Lower lobe of right lung (tissue), 2 donors: ENCODE data around the gene TSR1. TPM values are rescaled to one million over a fixed set of nuclear protein-coding genes. Genes with fewer than 3 reads are reported as not detected.

Experiments used
- ATAC-seq, 2 donors: fragments of 200-7000 bp; cut with Tn5 transposase; one replicate each; pipeline ENCODE4 v1.9.1; 2020 to 2022; ENCODE audit warnings: mild to moderate bottlenecking in 2 of 2, moderate library complexity in 2 of 2
- DNase-seq: peaks from one replicate; pipeline ENCODE4 v3.0.0-alpha.2; 2020
- H3K27ac ChIP-seq: fragments of 200-600 bp; one replicate; pipeline ENCODE4 v1.8.0; 2022
- H3K27me3 ChIP-seq: fragments of 200-600 bp; one replicate; pipeline ENCODE4 v1.8.0; 2022; ENCODE audit warnings: low read depth
- H3K36me3 ChIP-seq: fragments of 200-600 bp; one replicate; pipeline ENCODE4 v1.8.0; 2022; ENCODE audit warnings: mild to moderate bottlenecking
- H3K4me1 ChIP-seq: fragments of 200-600 bp; one replicate; pipeline ENCODE4 v1.8.0; 2022
- H3K4me3 ChIP-seq: fragments of 200-600 bp; one replicate; pipeline ENCODE4 v1.8.0; 2022; ENCODE audit warnings: mild to moderate bottlenecking
- H3K9me3 ChIP-seq: fragments of 200-600 bp; one replicate; pipeline ENCODE4 v1.8.0; 2022
- CTCF ChIP-seq: fragments of 200-600 bp; IDR thresholded peaks from one replicate; pipeline ENCODE4 v1.8.0; 2022; ENCODE audit warnings: antibody characterized with exemption, mild to moderate bottlenecking
- intact Hi-C: fragments of 100-400 bp; cut with DNase I; formaldehyde crosslinking; loops from one replicate; pipeline ENCODE4 v1.11.0; 2022
- long read RNA-seq: library from polyadenylated mRNA; unstranded; transcript quantifications from one replicate; pipeline ENCODE4 v2.0.0, GENCODE V29; 2021
- total RNA-seq: library from RNA; stranded (reverse); fragmentation: NEBNext Ultra II Directional; extraction: Animal tissue kit (Norgen Biotek cat#: 25700); gene quantifications from one replicate; pipeline ENCODE4 v1.2.1, GENCODE V29; 2021
- donor health status: DM: no; HTN: yes; CAD: no; lungs with severe emphysema.

Gene TSR1
- 18.8 TPM for total RNA-seq
- long read RNA-seq, full-length matches to known transcripts = 31 of 37 reads
- long read RNA-seq, partial matches to known transcripts = 2 of 37 reads
- long read RNA-seq, other reads (novel, unspliced or antisense) = 4 of 37 reads

- intact Hi-C loops = no loop called here
- ATAC-seq = peak; percentile 97
These were observed at the start of gene TSR1 for GRCh38 chr17:2336215-2336851. TSR1 (minus strand) TSS chr17:2336457; CDS start chr17:2336427, 30 bp downstream.

DNA sequence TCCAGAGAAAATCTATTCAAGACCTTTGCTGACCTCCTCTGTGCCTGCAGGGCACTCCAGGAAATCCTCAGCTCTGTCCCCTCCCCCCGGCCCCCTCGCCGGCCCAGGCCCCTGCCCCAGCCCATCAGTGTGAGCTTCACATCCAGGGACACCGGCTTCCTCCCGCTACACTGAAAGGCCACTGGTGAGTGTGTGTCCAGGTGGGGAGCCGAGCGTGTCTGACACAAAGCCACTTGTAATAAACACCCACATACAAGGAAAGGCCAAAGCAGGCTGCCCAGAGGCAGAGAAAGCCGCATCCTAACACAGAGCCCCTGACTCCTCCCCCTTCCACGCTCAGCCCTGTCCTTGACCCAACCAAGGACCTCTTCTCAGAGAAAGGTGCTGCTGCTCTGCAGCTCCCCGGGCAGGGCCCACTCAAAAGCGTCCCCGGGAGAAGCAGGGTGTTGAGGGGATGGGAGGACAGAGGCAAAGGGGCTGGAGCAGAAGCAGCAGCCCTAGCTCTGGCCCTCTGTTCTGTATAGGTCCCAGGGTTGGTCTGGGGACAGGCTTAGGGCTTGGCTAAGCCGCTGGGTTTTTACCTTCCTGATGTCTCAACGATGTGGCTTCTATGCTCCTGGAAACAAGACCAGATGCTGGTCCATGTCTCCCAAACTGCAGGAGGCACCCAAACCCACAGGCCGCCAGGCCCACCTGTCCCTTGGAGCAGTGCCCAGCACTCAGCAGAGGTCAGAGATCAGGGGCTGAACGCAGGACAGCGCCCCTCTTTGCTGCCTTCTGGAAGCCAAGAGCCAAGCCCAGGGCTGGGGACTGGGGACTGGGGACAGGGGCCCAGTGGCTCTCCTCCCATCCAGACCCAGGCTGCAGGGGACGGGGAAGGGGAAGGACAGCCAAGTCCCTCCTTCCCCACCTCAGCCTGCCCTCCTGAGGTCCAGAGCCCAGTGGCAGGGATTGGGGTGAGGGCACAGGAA lies 49.3 kb upstream of the TSR1 start:
- H3K27ac ChIP-seq = peak overlapping the region; percentile 20
- H3K4me3 ChIP-seq = no peak overlapping the region
- peaks cover 26% of the 10 kb centered on the region for H3K4me1 ChIP-seq
- H3K27me3 ChIP-seq = no peaks in the 10 kb centered on the region
- no peak for TF ChIP-seq CTCF
- no peak for ATAC-seq
- H3K9me3 ChIP-seq = no peaks in the 10 kb centered on the region
- intact Hi-C loops = no loop called here
- DNase-seq = no peak
- H3K36me3 ChIP-seq = peaks cover 45% of the 10 kb centered on the region

More at GRCh38 chr17:2336215-2336851, at the start of gene TSR1:
- TF ChIP-seq CTCF = peak; percentile 39
- Histone ChIP-seq H3K36me3 (peaks cover 41% of the 10 kb centered on the region), H3K9me3 (no peaks in the 10 kb centered on the region), H3K27me3 (no peaks in the 10 kb centered on the region), H3K4me1 (peaks cover 14% of the 10 kb centered on the region), H3K4me3 (peak within 1 kb of the TSS; percentile 86), H3K27ac (peak within 1 kb of the TSS; percentile 84)
- peak; percentile 93 for DNase-seq

GRCh38 chr17:2384439-2385127 lies 48.3 kb upstream of the TSR1 start:
- Histone ChIP-seq H3K4me3 (no peak overlapping the region), H3K4me1 (peaks cover 18% of the 10 kb centered on the region), H3K9me3 (no peaks in the 10 kb centered on the region), H3K27me3 (no peaks in the 10 kb centered on the region), H3K36me3 (peaks cover 53% of the 10 kb centered on the region), H3K27ac (no peak overlapping the region)
- no peak for ATAC-seq
- TF ChIP-seq CTCF = no peak
- intact Hi-C loops = loop anchor here (5.0 kb wide), 1 partner anchor 33 kb away; no protein-coding TSS in a partner anchor
- no peak for DNase-seq

DNA sequence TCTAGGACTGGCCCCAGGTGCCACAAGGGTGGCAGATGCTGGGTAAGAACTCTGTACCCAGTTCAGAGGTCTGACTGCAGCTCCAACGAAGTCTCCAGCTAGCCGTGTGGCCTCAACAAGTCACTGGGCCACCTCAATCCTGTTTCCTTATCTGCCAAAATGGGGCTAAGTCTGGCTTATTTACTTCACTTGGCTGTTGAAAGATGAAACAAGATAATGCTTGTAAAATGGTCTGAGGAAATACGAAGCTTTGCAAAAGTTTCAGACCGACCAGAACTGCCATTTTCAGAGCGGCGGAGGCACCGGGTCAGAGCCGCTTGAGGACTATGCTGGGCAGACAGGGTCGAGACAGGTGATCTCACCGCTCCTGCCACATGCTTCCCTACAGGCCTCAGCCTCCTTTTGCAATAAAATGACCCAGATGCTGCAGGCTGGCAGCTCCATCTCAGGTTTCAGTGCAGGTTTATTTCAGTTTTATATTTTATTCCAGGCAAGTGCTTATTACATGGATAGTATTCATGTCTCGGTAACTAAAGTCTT lies 47.4 kb upstream of the TSR1 start:
- intact Hi-C loops = loop anchor here (5.0 kb wide), 1 partner anchor 34 kb away; no protein-coding TSS in a partner anchor
- Histone ChIP-seq H3K9me3 (no peaks in the 10 kb centered on the region), H3K27ac (no peak overlapping the region), H3K27me3 (no peaks in the 10 kb centered on the region), H3K36me3 (peaks cover 59% of the 10 kb centered on the region), H3K4me1 (peaks cover 18% of the 10 kb centered on the region), H3K4me3 (no peak overlapping the region)
- DNase-seq (no peak), ATAC-seq (no peak)
- TF ChIP-seq CTCF = no peak
